GM12878 (cell line): ENCODE data around the gene MYO6. TPM values are rescaled to one million over a fixed set of nuclear protein-coding genes. Genes with fewer than 3 reads are reported as not detected.

Experiments used
- ATAC-seq: fragments of 200-7000 bp; cut with Tn5 transposase; 3 replicates; pipeline ENCODE4 v1.9.1; 2020; ENCODE audit warnings: mild to moderate bottlenecking, moderate library complexity
- BruUV-seq: library from RNA; stranded (reverse); fragments of 400-500 nt; replicated peaks from 2 replicates; lab custom pipeline; 2021; lab: Mats Ljungman, UMichigan
- CTCF ChIA-PET: fragments of 300-600 bp; sonication (Branson Sonifier 250); formaldehyde crosslinking; extraction: SDS; loops from one replicate; lab custom pipeline; 2021; ENCODE audit warnings: inconsistent platforms; lab: Yijun Ruan, JAX
- POLR2A ChIA-PET: fragments of 350-600 bp; formaldehyde crosslinking; extraction: SDS; loops from one replicate; lab custom pipeline; 2021; ENCODE audit warnings: inconsistent platforms; lab: Charles Lee
- RAD21 ChIA-PET: fragments of 300-600 bp; sonication (Branson Sonifier 250); formaldehyde crosslinking; loops from one replicate; lab custom pipeline; 2023; ENCODE audit warnings: antibody characterized with exemption; ENCODE audit not compliant: unreplicated experiment; lab: Charles Lee
- SMC1A ChIA-PET: fragments of 300-600 bp; sonication (Branson Sonifier 250); formaldehyde crosslinking; loops from one replicate; lab custom pipeline; 2023; ENCODE audit not compliant: unreplicated experiment, uncharacterized antibody; lab: Charles Lee
- DNase-seq: peaks from one replicate; pipeline ENCODE4 v3.0.0-alpha.2; 2011; ENCODE audit warnings: low read depth, low spot score
- FAIRE-seq: peaks from 3 replicates; lab custom pipeline; 2011; peaks lifted over from hg19 to GRCh38; lab: Jason Lieb, UNC
- H2AFZ ChIP-seq: 2 replicates; pipeline ENCODE4 v1.6.0; 2011; ENCODE audit warnings: low read depth, low read length, control low read depth; ENCODE audit not compliant: control insufficient read depth
- H3K27ac ChIP-seq: 2 replicates; pipeline ENCODE4 v1.5.1; 2011; ENCODE audit warnings: control low read depth; ENCODE audit not compliant: control insufficient read depth, insufficient read depth
- H3K27me3 ChIP-seq, 2 experiments: replicated peaks in 1 of 2; 2 replicates each; pipeline versions ENCODE4 v1.6.0 to v1.6.1; 2011; ENCODE audit warnings: low read length in 1 of 2; ENCODE audit not compliant: control insufficient read depth in 2 of 2, insufficient read depth in 2 of 2
- H3K36me3 ChIP-seq, 2 experiments: 2 replicates each; pipeline ENCODE4 v1.5.1; 2011; ENCODE audit warnings: low read length in 1 of 2; ENCODE audit not compliant: control insufficient read depth in 2 of 2, insufficient read depth in 2 of 2
- H3K4me1 ChIP-seq: 2 replicates; pipeline ENCODE4 v1.6.1; 2011; ENCODE audit warnings: mild to moderate bottlenecking, low read length, moderate library complexity, mixed read lengths; ENCODE audit not compliant: control insufficient read depth, insufficient read depth
- H3K4me2 ChIP-seq: 2 replicates; pipeline ENCODE4 v1.6.0; 2011; ENCODE audit warnings: control low read depth; ENCODE audit not compliant: control insufficient read depth, insufficient read depth
- H3K4me3 ChIP-seq: fragments of 200-600 bp; sonication (generic); 2 replicates; pipeline ENCODE4 v1.5.1; 2016
- H3K79me2 ChIP-seq: 2 replicates; pipeline ENCODE4 v1.6.0; 2011; ENCODE audit warnings: low read length; ENCODE audit not compliant: control insufficient read depth, insufficient read depth
- H3K9ac ChIP-seq: 2 replicates; pipeline ENCODE4 v1.8.0; 2011; ENCODE audit warnings: low read length, control low read depth, mixed read lengths; ENCODE audit not compliant: control insufficient read depth, insufficient read depth
- H3K9me3 ChIP-seq: replicated peaks from 3 replicates; pipeline ENCODE4 v1.5.1; 2011; ENCODE audit warnings: mild to moderate bottlenecking, low read length; ENCODE audit not compliant: control insufficient read depth, insufficient read depth
- H4K20me1 ChIP-seq: 2 replicates; pipeline ENCODE4 v1.6.0; 2011; ENCODE audit not compliant: control insufficient read depth, insufficient read depth
- IKZF2 ChIP-seq, 2 experiments: fragments of 450-650 bp; IDR thresholded peaks; 2 replicates each; pipeline ENCODE4 v1.6.1; 2017; ENCODE audit warnings: mild to moderate bottlenecking in 2 of 2, moderate library complexity in 2 of 2
- MXI1 ChIP-seq: fragments of 150-350 bp; IDR thresholded peaks from 2 replicates; pipeline ENCODE4 v1.6.1; 2011; ENCODE audit warnings: low read depth, mild to moderate bottlenecking, inconsistent platforms, low read length, improper control_type of control experiment
- WGBS: methylation state at CpG from one replicate; pipeline ENCODE4 v1.1.6; 2016; ENCODE audit warnings: low lambda C conversion rate; ENCODE audit not compliant: insufficient replicate concordance, insufficient coverage; ENCODE audit errors: missing lambda C conversion rate; 5-methylcytosine and 5-hydroxymethylcytosine counted together
- in situ Hi-C: fragments of 300-500 bp; cut with MboI; formaldehyde crosslinking; loops from 9 replicates; pipeline ENCODE4 v1.14.3; 2018; ENCODE audit warnings: mixed read lengths
- intact Hi-C: fragments of 100-400 bp; cut with micrococcal nuclease; formaldehyde crosslinking; loops from one replicate; pipeline ENCODE4 v1.14.2; 2022; ENCODE audit not compliant: unreplicated experiment
- polyA plus RNA-seq, 11 experiments: library from polyadenylated mRNA; depleted of rRNA in 4 of 11; unstranded in 6 of 11; stranded (reverse) in 5 of 11; fragments of >200 nt; fragmentation: Nextera tagmentation in 4 of 11; fragmentation: Illumina TruSeq in 1 of 11; extraction: Ambion mirVana in 4 of 11; extraction: Trizol in 1 of 11; gene quantifications; 1 replicate in 1 of 11; 2 replicates in 10 of 11; pipeline versions ENCODE4 v1.2.1 to v1.2.3, GENCODE V29; 2011 to 2016; ENCODE audit warnings: inconsistent platforms in 2 of 11, missing spikeins in 2 of 11, low read depth in 1 of 11
- total RNA-seq, 4 experiments: library from RNA; depleted of rRNA in 3 of 4; stranded (reverse); fragments of >200 nt in 3 of 4; fragmentation: Illumina TruSeq in 1 of 4; extraction: Trizol in 1 of 4; gene quantifications; 2 replicates each; pipeline versions ENCODE4 v1.2.1 to v1.2.3, GENCODE V29; 2013 to 2021
- TF ChIP-seq, protein P1 (sequence below): fragments of 450-650 bp; IDR thresholded peaks from 2 replicates; pipeline ENCODE4 v1.6.1; 2017; ENCODE audit warnings: mild to moderate bottlenecking, low read depth, inconsistent platforms; ENCODE audit not compliant: poor library complexity, severe bottlenecking
- TF ChIP-seq, protein P2 (sequence below), 3 experiments: IDR thresholded peaks in 2 of 3; conservative IDR thresholded peaks in 1 of 3; 2 replicates each; pipeline ENCODE4 v1.5.1; 2011; ENCODE audit warnings: low read depth in 3 of 3, low read length in 3 of 3, mild to moderate bottlenecking in 3 of 3, control low read depth in 2 of 3, moderate library complexity in 2 of 3, inconsistent platforms in 1 of 3, mixed read lengths in 1 of 3; ENCODE audit not compliant: control insufficient read depth in 2 of 3, insufficient read depth in 1 of 3; ENCODE audit errors: extremely low read depth in 1 of 3

Gene MYO6
- total and polyA plus RNA-seq, 10 of the 15 experiments (the other 5 are each of a cell fraction or from before 2014, with no cell fraction given) = 7.9 to 30.4 (median 16.8) TPM

DNA sequence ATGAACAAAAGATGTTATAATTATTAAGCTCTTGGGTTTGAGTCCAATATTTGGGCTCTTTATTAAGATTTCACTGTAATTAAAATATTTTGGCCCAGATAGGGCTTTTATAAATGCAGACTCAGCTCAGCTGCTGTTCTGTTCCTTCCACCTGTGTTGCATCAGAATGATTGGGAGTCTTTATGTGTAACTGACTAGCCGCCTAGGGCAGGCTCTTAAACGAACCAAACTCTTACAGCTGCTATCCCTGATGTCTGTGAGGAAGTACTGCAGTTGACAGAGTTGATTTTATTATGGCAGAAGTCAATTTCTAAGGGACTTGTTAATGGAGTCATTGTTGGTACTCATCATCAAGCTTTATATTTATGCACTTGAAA lies 144.7 kb downstream of the MYO6 start:
- BruUV-seq = TSS peak; percentile 29
- no peak for FAIRE-seq
- H3K27ac ChIP-seq = no peak overlapping the region

More for the DNA sequence above, 144.7 kb downstream of the MYO6 start:
- ATAC-seq = no peak
- ChIA-PET POLR2A (interaction anchor here (1.0 to 1.3 kb wide), 3 partner anchors 12 to 32 kb away, joined by 3 read pairs; no protein-coding TSS in a partner anchor), SMC1A (interaction anchor here (0.8 to 2.8 kb wide), 29 partner anchors 10 to 1563 kb away, joined by 3 to 24 read pairs (median 4); no protein-coding TSS in a partner anchor), CTCF (interaction anchor here (0.6 to 7.0 kb wide), 60 partner anchors 9 to 1564 kb away, joined by 3 to 157 read pairs (median 5); no protein-coding TSS in a partner anchor), RAD21 (interaction anchor here (0.8 to 2.9 kb wide), 14 partner anchors 13 to 1570 kb away, joined by 3 to 14 read pairs (median 5); no protein-coding TSS in a partner anchor)
- Histone ChIP-seq H3K4me2 (no peak overlapping the region), H3K9ac (no peak overlapping the region), H4K20me1 (no peaks in the 10 kb centered on the region), H3K27me3 (no peaks in the 10 kb centered on the region), H3K9me3 (no peaks in the 10 kb centered on the region), H3K36me3 (no peaks in the 10 kb centered on the region; a peak in 2 of 4 replicates), H2AFZ (no peak overlapping the region), H3K4me3 (no peak overlapping the region), H3K79me2 (no peaks in the 10 kb centered on the region), H3K4me1 (no peaks in the 10 kb centered on the region)
- intact Hi-C loops (loop anchor here (2.0 kb wide), 1 partner anchor 1563 kb away; no protein-coding TSS in a partner anchor), in situ Hi-C loops (no loop called here)
- 2% methylated on average over 2 of the region's 2 CpGs for WGBS
- TF ChIP-seq, protein P1, sequence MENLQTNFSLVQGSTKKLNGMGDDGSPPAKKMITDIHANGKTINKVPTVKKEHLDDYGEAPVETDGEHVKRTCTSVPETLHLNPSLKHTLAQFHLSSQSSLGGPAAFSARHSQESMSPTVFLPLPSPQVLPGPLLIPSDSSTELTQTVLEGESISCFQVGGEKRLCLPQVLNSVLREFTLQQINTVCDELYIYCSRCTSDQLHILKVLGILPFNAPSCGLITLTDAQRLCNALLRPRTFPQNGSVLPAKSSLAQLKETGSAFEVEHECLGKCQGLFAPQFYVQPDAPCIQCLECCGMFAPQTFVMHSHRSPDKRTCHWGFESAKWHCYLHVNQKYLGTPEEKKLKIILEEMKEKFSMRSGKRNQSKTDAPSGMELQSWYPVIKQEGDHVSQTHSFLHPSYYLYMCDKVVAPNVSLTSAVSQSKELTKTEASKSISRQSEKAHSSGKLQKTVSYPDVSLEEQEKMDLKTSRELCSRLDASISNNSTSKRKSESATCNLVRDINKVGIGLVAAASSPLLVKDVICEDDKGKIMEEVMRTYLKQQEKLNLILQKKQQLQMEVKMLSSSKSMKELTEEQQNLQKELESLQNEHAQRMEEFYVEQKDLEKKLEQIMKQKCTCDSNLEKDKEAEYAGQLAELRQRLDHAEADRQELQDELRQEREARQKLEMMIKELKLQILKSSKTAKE = no peak
- TF ChIP-seq, protein P2, sequence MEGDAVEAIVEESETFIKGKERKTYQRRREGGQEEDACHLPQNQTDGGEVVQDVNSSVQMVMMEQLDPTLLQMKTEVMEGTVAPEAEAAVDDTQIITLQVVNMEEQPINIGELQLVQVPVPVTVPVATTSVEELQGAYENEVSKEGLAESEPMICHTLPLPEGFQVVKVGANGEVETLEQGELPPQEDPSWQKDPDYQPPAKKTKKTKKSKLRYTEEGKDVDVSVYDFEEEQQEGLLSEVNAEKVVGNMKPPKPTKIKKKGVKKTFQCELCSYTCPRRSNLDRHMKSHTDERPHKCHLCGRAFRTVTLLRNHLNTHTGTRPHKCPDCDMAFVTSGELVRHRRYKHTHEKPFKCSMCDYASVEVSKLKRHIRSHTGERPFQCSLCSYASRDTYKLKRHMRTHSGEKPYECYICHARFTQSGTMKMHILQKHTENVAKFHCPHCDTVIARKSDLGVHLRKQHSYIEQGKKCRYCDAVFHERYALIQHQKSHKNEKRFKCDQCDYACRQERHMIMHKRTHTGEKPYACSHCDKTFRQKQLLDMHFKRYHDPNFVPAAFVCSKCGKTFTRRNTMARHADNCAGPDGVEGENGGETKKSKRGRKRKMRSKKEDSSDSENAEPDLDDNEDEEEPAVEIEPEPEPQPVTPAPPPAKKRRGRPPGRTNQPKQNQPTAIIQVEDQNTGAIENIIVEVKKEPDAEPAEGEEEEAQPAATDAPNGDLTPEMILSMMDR (IDR thresholded peaks at IDR 0.05 in 2 of 3, conservative IDR thresholded peaks at IDR 0.05 in 1 of 3; ENCODE audit: control insufficient read depth in 2 of 3, extremely low read depth in 1 of 3, insufficient read depth in 1 of 3, low read depth in 3 of 3, low read length in 3 of 3) = no peak
- no peak for TF ChIP-seq MXI1
- TF ChIP-seq IKZF2 (IDR thresholded peaks at IDR 0.05) = no peak
- no peak for DNase-seq
